Activated CD4-positive, alpha-beta T cell treated with anti-CD3 and anti-CD28 coated beads, Interleukin-2, amount 50 U/mL, for 16 hours (primary cell): ENCODE data around the gene PTGES2.
"Not testable (repeated sequence)": the region's sequence is repeated elsewhere in the genome, so short reads cannot be mapped to it uniquely, and the experiment has no call there.

Source experiments
- DNase-seq: peaks from one replicate; pipeline ENCODE4 v3.0.0-alpha.2; 2020

Gene PTGES2

DNA sequence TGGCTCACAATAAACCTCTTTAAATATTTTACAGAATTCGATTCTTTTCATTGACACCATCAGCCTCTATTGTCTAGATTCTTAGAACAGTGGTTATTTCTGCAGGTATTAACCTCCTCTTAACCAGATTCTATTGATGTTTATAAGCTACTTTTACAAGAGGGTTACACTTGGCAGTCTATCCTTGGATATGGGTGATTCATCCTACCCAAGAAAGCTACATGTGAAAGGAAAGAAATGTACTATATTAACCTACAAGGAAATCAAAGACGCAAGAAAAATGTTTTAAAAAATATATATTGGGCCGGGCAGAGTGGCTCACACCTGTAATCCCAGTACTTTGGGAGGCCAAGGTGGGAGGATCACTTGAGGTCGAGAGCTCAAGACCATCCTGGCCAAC lies 42.8 kb downstream of the PTGES2 start:
- no peak for DNase-seq

DNA sequence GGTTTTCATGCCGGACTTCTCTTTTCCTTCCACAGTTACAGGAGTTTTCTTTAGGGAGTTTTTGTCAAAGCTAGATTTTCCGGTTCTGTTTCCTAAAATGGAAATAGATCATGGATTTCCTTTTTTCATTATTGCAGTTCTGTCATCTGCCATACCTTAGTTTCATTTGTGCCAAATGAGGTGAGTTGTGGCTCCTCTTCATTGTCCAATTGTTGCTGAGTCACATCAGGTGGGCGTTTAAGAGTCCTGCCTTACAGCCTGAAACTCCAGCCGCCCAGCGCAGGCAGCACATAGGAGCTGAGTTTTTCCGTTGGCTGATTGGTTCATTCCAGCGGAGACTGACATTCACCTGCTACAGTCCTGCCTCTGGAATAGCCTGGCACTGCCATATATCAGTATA lies 45.4 kb downstream of the PTGES2 start:
- no peak for DNase-seq

DNA sequence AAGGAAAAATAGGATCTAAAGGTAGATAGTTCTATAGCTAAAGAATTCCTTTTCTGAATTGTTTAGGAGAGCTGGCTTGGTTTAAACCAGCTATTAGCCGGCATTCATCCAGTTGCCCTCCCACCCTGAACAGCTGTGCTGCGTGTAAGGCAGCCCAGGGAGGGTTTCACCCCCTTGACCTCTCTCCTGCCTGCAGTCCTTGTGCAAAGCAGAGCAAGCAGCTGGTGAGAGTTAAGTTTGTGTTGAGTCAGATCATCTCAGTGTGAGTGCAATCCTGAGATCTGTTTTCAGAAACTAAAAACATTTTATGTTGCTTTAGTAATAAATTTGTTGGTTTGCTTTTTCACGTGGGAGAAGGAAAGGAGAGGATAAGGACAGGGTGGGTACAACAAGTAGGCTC lies 46.5 kb downstream of the PTGES2 start:
- no peak for DNase-seq

DNA sequence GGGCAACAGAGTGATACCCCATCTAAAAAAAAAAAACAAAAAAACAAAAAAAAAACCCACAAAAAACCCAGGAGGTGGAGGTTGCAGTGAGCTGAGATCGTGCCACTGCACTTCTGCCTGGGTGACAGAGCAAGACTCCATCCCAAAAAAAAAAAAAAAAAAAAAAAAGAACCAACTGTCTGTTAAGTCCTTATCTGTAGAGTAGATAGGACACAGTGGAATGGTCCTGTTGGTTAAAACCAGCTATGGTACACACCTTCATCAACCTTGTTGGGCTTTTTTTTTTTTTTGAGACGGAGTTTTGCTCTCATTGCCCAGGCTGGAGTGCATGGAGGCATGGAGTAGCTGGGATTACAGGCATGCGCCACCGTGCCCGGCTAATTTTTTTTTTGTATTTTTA lies 47.3 kb downstream of the PTGES2 start:
- DNase-seq = no peak

DNA sequence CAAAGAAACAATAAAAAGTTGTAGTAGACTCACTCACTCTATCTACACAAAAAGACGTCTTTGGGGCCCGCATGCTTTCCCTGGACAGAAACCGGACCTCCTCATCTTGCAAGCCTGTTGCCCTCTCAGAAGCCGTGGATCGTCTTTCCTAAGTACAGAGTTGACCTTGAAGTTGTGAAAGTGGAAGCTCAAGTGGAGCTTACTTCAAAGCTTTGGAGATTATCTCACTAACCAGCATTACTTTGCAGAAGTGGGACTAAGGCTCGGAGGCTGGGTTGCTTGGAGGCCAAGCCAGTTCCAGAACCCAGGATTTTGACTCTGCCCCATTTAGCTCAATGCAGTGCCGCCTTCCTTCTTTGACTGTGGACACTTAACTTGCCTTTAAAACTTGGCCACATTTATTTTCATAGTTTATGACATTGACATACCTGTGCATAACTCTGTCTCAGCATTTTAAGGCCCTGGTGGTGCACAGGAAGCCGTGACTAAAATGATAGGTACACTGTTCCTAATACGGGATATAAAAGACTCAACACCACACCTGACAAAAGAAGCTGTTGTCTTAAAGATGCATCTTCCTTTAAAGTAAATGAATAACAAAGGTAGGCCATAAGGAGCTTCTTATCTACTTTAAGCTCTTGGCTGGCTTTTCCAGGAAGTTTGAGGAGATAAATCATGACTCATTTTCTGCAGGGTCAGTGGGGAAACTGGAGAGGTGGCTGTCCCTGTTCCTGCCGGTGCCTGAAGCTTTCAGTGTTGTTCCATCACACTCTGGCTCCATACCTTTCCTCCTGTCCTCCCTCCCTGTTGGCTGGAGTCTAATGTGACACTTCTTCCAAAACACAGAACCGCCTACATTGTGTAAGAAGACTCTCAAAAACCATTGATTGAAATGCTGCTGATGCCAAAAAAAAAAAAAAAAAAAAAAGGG lies 48.8 kb downstream of the PTGES2 start:
- no peak for DNase-seq

DNA sequence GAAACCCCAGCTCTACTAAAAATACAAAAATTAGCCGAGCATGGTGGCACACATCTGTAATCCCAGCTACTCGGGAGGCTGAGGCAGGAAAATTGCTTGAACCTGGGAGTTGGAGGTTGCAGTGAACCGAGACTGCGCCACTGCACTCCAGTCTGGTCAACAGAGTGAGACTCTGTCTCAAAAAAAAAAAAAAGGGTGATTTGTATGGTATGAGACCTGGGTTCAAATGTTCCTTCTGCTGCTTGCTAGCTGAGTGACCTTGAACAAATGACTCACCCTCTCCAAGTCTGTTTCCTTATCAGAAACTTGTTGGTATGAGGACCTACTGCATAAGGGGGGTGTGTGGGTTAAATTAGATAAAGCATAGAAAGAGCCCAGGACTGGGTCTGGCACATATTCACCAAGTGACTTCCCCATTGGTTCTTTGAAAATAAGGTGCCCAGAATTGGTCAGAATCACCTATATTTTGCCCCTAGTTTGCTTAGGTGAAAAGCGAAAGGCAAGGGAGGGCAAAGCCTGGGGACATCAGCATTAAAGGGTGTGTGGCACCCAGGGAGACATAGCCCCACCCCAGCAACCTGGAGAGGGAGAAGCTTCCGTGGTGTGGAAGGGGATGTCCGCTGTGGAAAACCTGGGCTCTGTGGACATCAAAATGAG lies 49.6 kb downstream of the PTGES2 start:
- no peak for DNase-seq

DNA sequence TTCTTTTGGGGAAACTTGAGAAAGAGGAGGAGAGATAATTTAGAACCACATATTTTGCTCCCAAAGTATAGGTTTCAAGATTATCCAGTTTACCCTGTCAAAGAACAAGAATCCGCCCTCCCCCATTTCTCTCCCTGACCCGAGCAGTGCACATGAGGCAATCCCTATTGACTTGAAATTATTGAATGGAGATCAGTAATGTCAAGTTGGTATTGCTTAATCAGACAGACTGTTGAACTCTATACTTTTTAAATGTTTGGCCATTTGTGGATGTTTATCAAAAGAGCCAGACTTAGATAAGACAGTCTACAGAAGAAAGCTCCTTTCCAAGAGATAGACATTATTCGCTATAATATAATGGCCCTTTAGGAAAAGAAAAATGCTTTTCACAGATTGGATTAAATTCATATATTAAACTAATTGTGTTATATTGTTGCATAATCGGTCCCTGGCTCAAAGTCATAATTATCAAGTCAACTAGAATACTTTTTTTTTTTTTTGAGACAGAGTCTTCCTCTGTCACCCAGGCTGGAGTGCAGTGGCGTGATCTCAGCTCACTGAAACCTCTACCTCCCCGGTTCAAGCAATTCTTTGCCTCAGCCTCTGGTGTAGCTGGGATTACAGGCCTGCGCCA lies 54.2 kb downstream of the PTGES2 start:
- DNase-seq = no peak

DNA sequence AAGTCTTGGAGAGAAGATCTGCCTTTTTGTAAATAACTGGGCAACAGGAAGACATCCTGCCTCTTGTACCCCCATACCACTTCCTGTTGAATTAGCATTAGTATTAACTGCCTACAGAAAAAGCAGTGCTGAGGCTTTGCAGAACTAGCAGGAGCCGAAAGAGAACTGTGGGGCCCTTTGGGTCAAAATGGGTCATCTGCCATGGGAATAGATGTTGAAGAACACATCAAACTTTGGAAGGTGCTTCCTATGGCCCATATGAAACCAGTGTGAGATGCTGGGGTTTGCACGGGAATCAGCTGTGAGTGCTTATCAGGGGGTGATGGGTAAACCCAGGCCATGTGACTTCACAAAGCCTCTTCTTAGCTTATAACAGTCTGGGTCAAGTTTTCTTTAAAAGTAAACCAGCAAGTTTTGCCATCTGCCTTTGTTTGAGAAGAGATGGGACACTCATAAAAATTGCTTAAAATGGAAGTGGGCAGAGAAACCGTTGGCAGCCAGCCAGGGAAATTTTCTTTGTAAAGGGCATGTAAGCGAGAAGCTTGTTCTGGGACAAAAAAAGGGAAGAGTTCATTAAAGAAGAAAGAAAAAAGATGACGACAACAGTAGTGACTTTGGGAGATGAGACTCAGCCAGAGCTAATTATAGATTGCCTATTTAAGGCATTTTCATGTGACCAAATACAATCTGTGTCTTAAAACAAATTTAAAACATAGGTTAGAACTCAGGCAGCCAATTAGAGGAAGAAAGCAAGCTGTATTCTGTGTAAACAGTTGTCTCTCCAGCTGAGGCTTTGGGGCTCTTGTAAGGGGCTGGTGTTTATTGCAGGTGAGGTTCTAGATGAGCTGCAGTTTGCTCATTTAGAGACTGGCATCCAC lies 55.1 kb downstream of the PTGES2 start:
- DNase-seq = no peak

DNA sequence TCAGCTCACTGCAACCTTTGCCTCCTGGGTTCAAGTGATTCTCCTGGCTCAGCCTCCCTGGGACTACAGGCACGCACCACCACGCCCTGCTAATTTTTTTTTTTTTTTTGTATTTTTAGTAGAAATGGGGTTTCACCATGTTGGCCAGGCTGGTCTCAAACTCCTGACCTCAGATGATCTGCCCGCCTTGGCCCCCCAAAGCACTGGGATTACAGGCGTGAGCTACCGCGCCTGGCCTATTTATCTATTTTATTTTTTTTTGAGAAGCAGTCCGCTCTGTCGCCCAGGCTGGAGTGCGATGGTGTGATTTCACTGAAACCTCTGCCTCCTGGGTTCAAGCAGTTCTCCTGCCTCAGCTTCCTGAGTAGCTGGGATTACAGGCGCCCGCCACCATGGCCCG lies 56.1 kb downstream of the PTGES2 start:
- not testable (repeated sequence) for DNase-seq

DNA sequence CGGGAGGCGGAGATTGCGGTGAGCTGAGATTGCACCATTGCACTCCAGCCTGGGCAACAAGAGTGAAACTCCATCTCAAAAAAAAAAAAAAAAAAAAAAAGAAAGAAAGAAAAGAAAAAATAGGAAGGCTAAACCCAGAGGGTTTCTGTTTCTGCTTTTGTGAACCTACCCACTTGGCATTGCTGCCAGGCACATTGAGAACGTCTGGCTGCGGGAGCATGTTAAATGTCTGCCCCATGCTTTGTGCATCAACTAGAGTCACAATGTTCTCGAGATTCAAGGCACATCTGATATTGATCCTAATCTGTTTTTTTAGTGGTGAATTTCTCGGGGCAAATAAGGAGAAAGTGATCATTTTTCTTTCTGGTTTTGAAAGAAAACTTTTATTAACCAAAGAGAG lies 56.7 kb downstream of the PTGES2 start:
- DNase-seq = no peak
